ENCODE data around the gene TIGAR. TPM values are rescaled to one million over a fixed set of nuclear protein-coding genes. Genes with fewer than 3 reads are reported as not detected.

Gene TIGAR
- total RNA-seq, 1 experiment from 2014 or later, result 11.1 TPM

DNA sequence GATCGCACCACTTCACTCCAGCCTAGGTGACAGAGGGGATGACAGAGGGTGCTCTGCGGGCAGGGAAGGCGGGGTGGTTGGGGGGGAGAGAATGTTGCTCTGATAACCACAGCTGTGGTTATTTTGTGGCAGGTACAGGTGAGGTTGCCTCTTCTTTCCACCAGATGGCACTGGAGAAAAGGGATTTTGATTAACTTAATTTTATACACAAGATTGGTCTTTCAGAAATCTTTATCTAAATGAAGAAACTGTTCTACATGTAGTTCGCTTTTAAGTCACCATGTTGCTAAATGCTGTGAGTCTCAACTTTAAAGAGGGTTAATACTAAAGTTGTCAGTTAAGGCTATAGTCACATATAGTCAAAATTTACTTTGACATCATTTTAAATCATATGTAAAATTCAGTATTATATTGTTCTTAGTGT is 32.8 kb downstream of the TIGAR start:
- in situ Hi-C loops (cut with HindIII; ENCODE audit: low pct_unique_long_range_greater_than_20kb, low sequenced_read_pairs), result no loop called here

DNA sequence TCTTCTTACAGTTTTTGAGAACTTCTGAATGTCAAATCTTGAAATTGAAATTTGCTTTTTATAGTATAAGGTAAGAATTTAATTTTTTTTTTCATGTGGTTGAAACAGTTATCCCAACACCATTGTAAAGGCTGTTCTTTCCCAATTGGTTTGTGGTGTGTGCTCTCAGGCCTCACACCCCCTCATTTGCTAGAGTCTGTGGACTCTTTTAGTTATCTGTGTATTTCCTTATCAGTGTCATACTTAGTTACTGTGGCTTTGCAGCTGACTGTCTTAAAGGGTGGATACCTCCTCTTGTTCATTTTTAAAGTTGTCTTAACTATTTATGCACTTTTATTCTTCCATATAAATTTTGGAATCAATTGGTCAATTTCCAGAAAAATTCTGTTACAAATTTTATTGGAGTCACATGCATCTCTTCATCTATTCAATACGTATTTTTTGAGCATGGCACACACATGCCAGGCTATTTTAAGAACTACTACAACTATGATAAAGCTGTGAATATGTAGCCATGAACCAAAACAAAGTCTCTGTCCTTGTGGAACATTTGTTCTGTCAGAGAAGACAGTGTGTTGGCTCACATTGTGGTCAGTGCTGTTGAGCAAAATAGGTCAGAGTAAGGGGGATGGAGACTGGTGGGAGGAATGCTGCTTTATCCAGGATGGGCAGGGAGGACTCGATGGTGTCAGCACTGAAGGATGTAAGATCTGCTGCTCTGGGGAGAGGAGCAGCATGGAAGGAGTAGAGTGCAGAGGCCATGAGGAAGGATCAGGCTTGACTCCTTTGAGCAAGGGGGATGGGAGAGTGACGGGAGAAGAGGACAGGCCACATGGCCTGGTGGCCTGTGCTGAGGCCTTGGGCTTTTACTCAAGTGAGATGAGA is 34.4 kb downstream of the TIGAR start:
- in situ Hi-C loops (cut with HindIII; ENCODE audit: low pct_unique_long_range_greater_than_20kb, low sequenced_read_pairs), result no loop called here
- DNase-seq (ENCODE audit: low read depth), result no peak

More for the DNA sequence above, 32.8 kb downstream of the TIGAR start:
- peak; percentile 6 for DNase-seq (ENCODE audit: low read depth)

DNA sequence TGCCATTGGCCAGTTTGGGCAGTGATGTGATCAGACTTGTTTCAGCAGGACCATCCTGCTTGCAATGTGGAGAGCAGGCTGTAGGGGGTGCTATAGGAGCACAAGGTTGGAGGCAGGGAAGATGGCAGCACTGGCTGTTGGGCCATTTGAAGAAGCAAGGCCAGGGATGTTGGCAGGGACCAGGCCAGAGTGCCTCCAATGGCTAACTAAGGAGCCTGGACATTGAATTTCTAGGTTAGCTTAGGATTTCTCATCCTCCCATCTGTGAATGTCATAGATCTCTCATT is 35.0 kb downstream of the TIGAR start:
- in situ Hi-C loops (cut with HindIII; ENCODE audit: low pct_unique_long_range_greater_than_20kb, low sequenced_read_pairs), result no loop called here

DNA sequence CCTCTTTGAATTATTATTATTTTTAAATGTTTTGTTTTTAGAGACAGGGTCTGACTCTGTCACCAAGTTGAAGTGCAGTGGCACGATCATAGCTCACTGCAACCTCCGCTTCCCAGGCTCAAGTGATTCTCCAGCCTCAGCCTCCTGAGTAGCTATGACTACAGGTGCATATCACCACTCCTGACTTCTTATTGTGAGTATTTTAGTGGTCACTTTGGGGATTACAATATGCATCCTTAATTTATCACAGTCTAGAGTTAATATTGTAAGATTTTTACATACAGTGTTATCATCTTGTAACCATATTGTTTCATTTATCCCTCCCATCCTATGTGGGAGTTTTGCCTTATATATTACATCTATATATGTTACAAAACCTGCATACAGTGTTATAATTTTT is 45.1 kb downstream of the TIGAR start:
- no peak for DNase-seq (ENCODE audit: low read depth)
- in situ Hi-C loops (cut with HindIII; ENCODE audit: low pct_unique_long_range_greater_than_20kb, low sequenced_read_pairs), result no loop called here

More for the DNA sequence above, 35.0 kb downstream of the TIGAR start:
- no peak for DNase-seq (ENCODE audit: low read depth)

DNA sequence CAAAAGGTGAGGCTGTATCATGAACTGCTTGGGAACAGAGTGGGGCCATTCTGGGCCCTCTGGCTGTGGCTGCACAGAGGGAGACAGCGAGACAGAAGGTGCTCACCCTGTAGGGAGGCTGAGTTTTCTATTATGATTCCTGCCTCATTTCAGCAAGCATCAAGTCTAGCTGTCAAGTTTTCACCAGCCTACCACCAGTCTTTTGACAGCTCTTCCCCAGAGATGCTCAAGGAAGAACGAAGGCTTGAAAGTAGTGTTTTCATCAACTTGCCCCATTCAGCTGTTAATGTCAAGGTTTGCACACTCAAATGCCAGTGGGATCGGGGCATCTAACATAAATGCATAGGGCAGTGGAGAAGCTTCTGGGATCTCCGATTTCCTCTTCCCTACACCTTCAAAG is 48.5 kb downstream of the TIGAR start:
- in situ Hi-C loops (cut with HindIII; ENCODE audit: low pct_unique_long_range_greater_than_20kb, low sequenced_read_pairs), result no loop called here
- DNase-seq (ENCODE audit: low read depth), result no peak

DNA sequence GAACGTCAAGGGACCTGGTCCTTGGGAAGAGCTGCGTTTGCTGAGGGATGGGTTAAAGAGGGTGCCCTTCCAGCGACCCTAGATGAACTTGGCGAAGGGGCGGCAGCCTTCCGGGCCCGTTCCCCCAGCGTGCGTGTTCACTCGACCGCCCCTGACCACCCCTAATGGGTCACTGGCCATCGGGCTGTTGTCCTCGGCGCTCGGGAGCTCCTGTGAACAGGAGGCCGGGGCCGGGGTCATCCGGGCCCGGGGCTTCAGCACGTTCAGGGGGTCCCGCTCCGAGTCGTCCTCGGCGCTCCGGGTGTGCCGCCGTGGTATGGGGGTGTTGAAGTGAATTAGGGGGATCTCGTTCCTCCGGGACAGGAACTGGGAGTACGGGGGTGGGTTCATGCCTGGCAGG is 49.3 kb downstream of the TIGAR start:
- in situ Hi-C loops (cut with HindIII; ENCODE audit: low pct_unique_long_range_greater_than_20kb, low sequenced_read_pairs), result no loop called here

DNA sequence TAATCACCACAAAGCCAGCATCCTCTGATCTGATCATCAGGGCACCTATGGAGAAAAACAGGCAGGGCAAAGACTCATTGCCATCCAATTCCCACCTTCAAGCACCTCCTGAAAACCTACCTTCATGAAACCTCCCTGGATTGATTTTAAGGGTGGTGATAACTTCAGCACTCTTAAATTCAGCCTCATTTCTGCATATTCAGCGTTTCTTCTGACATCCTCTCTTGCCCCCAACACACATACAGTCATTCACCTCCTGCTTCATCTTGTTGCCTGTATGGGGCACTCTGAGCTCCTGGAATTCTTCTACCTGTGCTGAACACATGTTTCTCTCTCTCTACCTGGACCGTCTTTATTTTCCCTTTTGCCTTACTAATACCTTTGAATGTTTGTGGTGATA is 51.6 kb downstream of the TIGAR start:
- in situ Hi-C loops (cut with HindIII; ENCODE audit: low pct_unique_long_range_greater_than_20kb, low sequenced_read_pairs), result no loop called here
- DNase-seq (ENCODE audit: low read depth), result no peak

More for the DNA sequence above, 49.3 kb downstream of the TIGAR start:
- DNase-seq (ENCODE audit: low read depth), result no peak

DNA sequence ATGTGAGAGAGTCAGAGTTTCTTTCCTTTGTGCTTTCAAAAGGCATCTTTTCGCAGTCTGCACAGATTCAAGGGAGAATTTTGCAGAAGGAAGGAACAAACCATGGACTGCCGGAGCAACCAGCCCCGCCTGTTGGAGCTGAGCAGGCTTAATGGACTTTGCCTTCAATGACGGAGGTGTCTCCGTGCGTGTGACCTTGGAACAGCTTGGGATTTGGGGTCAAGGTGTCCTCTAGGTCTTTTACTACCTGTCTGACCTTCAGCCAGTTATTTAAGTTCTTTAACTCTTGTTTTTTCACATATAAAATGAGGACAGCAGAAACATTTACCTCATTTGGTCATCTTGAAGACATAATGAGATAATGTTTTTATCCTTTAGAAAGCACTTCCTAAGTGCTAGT is 54.4 kb downstream of the TIGAR start:
- no peak for DNase-seq (ENCODE audit: low read depth)
- in situ Hi-C loops (cut with HindIII; ENCODE audit: low pct_unique_long_range_greater_than_20kb, low sequenced_read_pairs), result no loop called here

DNA sequence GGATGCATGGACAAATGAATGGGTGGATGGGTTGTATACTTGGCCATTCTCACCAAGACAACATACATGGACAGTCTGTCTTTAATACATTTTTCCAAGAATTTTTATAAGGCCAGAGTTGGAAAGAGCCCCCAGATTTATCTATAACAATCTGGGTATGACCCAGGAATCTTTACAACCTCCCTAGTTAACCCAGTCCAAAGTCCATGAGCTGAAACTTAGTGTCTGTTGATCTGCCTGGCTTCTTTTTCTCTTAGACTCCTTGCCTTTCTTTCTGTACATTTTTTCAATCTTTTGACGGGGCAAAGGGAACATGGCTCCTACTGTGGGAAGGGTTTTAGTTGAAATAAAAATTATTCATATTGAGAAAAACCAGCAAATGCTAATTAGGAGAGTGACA is 57.8 kb downstream of the TIGAR start:
- in situ Hi-C loops (cut with HindIII; ENCODE audit: low pct_unique_long_range_greater_than_20kb, low sequenced_read_pairs), result no loop called here

DNA sequence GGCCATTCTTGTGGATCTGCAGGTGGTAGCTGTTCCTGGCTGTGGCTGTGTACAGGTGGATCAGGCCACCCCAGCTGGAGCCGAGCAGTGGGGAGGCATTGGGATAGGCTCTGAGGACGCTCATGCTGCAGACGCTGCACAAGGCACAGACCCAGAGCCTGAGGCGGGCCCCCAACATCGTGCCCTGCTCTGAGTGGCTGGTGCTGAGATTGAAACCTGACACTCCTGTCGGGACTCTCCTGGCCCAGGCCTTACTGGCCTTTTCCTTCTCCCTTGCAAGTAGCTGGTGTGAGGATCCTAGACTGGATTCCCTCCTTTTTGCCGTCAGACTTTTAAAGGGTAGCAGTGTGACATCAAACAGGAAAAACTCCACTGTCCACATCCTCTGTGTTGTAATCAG is 58.4 kb downstream of the TIGAR start, which contains the start of gene FGF23:
Gene FGF23, minus strand, starts transcription at position 308 of the 400 bp plus-strand sequence. Its CDS starts 130 bp downstream, at position 178.
- DNase-seq (ENCODE audit: low read depth), result no peak
- in situ Hi-C loops (cut with HindIII; ENCODE audit: low pct_unique_long_range_greater_than_20kb, low sequenced_read_pairs), result no loop called here

More for the DNA sequence above, 57.8 kb downstream of the TIGAR start:
- no peak for DNase-seq (ENCODE audit: low read depth)

DNA sequence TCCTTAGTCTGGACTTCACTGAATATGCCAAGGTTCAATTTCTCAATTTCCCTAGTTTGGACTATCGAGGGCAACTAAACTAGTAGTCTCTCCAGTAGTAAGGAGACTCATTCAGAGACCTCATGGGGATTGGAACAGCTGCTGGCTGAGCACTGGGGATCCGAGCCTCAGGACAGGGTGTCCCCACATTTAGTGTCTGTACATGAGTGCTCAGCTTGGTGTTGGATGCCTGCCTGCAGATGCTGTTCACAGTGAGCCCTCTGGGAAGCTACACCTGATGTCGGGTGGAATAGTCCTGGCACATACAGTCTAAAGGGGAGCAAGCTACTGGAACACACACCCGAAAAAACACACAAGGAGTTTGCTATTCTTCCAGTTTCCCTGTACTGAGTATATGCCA is 59.3 kb downstream of the TIGAR start:
- in situ Hi-C loops (cut with HindIII; ENCODE audit: low pct_unique_long_range_greater_than_20kb, low sequenced_read_pairs), result no loop called here
- DNase-seq (ENCODE audit: low read depth), result no peak

DNA sequence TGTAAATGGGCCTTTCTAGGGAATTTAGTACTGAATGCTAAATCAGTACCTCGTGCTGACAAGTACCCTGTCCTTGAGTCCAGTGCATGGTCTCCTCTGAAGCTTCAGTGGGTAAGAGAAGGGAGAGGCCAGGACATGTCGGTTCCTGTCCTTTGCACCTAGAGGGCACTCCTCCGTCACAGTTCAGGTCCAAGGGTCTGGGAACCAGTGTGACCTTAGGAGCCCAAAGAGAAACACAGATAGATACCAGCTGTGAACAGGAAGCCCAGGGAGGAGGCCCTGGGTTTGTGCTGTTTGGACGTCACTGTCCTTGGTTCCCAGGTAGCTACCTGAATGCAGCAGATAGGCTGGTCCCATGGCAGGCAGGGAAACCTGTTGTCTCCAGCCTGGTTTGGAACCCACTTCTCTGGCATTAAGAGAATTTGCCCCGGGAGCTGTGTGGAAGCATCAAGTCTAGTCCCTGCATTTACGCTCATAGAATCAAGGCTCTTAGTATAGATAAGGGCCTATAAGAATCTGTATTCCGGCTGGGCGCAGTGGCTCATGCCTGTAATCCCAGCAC is 62.4 kb downstream of the TIGAR start:
- in situ Hi-C loops (cut with HindIII; ENCODE audit: low pct_unique_long_range_greater_than_20kb, low sequenced_read_pairs), result no loop called here
- no peak for DNase-seq (ENCODE audit: low read depth)

DNA sequence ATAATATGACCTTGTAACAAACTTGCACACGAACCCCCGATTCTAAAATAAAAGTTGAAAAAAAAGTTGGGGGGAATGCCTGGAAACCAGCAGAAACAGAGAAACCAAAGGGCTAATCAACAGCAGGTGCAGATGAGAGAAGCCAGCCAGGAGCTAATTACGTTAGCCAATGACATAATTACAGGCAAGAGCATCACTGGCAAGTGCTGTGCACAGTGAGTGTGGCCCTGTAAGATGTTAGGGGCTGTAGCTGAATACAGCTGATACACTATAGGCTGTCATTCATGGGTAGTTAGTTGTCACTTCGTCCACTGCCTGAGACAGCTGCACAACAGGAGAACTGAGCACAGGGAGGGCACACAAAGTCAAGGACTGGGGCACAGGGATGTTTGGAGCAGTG is 65.8 kb downstream of the TIGAR start:
- in situ Hi-C loops (cut with HindIII; ENCODE audit: low pct_unique_long_range_greater_than_20kb, low sequenced_read_pairs), result no loop called here
- no peak for DNase-seq (ENCODE audit: low read depth)

DNA sequence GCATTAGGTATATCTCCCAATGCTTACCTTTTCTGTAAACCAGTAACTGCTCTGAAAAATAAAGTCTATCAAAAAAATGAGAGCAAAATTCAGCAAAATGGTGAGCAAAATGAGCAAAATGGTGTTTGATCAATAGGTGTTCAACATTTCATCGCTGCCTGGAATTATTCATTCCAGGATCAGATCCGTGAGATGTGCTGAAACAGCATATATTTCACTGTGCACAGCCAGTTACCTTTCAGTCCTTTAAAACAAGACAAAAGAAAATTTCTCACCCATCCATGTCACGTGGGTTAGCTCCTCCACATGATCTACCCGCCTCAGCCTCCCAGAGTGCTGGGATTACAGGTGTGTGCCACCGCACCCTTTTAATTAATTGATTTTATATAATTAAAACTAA is 66.6 kb downstream of the TIGAR start:
- no peak for DNase-seq (ENCODE audit: low read depth)
- in situ Hi-C loops (cut with HindIII; ENCODE audit: low pct_unique_long_range_greater_than_20kb, low sequenced_read_pairs), result no loop called here

DNA sequence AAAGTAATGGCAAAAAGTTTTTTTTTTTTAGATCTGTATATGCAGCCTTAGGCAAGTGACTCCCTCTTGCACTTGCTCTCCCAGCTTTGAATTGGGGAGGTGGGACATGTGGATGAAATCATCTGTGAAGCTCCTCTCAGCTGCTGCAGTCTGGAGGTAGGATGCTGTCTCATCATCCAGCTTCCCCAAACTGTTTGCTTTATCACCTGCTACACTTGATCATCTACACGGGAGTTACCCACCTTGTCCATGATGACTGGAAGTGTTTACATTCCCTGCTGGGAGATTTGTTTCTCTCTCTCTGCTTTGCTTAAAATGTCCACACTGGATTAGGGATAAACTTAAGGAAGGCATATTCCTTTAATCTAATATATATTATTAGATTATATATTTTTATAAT is 67.0 kb downstream of the TIGAR start:
- in situ Hi-C loops (cut with HindIII; ENCODE audit: low pct_unique_long_range_greater_than_20kb, low sequenced_read_pairs), result no loop called here
- DNase-seq (ENCODE audit: low read depth), result no peak

DNA sequence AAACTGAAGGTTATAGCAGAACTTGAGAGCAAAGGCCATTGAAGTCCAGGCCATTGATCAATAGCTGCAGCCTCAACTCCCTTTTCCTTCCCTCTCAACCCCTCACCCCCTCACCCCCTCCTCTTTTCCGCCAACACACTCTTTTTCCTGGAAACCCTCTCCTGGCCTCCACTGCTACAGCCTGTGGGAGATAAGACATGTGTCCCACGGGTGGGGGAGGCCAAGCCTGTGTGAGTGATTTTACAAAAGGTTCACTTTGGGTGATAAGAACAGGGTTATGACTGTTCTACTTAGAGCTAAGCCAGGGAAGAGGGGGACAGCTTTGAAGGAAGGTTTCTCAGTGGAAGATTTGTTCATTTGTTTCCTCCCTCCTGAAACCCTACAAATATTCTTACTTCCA is 67.6 kb downstream of the TIGAR start:
- no peak for DNase-seq (ENCODE audit: low read depth)
- in situ Hi-C loops (cut with HindIII; ENCODE audit: low pct_unique_long_range_greater_than_20kb, low sequenced_read_pairs), result no loop called here

DNA sequence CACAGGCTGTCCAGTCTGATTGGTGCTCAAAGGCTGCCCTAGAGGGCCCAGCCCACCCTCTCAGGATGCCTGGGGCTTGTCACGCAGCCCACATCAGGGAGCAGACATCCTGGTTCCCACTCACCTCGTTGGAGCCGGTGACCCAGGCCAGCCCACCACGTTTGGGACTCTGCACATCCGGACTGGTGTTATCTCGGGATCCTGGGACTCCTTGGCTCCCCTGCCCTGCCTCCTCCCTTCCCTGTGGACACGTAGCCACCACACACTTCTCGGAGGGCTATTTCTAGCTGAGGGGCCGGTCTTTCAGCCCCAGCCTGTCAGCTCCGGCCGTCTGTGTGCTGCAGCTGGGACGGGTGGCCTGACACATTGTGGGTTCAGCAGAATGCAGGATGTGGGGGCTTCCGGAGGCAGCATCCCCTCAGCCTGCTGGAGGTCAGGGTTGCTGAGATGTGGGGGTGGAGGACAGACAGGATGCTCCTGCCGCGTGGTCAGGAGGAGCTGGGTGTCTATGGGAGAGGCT is 71.3 kb downstream of the TIGAR start:
- no peak for DNase-seq (ENCODE audit: low read depth)
- in situ Hi-C loops (cut with HindIII; ENCODE audit: low pct_unique_long_range_greater_than_20kb, low sequenced_read_pairs), result no loop called here

DNA sequence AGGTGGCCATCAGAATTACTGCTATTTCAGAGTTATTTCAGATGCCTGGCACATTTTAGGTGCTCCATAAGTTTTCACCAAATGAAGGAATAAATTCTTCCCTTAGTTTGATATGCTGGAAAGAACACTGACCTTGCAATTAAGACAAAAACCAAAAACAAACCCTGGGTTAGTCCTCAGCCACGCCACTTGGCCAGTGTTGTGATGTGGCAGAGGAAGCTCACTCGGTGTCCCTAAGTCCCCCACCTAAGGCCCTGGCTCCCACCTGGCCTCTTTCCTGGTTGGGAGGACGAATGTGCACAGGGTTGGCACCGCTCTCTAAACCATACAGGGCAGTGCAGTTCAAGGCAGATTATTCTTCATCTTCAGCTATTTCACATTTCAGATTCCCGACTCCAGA is 72.2 kb downstream of the TIGAR start:
- in situ Hi-C loops (cut with HindIII; ENCODE audit: low pct_unique_long_range_greater_than_20kb, low sequenced_read_pairs), result no loop called here
- no peak for DNase-seq (ENCODE audit: low read depth)

DNA sequence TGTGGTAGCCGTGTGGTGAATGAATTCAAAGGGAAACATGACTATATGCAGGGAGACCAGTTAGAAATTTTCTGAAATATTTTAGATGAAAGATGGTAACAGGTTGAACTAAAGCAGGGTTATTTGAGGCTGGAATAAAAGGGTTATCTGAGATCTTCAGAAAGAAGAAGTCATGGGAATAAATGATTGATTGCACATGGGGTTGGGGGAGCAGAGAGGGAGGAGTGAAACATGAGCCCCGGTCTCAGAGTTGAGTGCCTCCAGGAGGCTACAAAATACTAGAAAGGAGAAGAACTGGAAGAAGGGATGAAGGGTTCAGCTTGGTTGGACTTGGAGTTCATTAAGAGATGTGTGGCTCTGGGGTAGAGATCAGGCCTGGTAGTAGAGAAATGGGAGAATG is 74.8 kb downstream of the TIGAR start:
- DNase-seq (ENCODE audit: low read depth), result no peak
- in situ Hi-C loops (cut with HindIII; ENCODE audit: low pct_unique_long_range_greater_than_20kb, low sequenced_read_pairs), result no loop called here

DNA sequence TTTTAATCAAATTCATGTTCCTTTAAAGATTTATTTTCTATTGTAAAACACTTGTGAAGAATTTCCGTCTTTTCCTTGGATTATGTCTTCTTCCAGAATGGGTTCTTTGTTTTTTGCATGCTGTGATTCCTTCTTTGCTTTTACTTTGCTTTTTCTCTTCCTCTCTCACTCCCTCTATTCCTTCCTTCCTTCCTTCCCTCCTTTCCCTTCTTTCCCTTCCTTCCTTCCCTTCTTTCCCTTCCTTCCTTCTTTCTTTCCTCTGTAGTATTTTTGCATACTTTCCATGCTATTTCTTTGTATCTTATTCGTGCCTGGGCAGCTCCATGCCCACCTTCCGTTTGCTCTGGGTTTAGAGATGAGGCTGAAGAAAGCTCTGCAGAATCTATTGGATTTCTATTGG is 80.1 kb downstream of the TIGAR start:
- in situ Hi-C loops (cut with HindIII; ENCODE audit: low pct_unique_long_range_greater_than_20kb, low sequenced_read_pairs), result no loop called here
- DNase-seq (ENCODE audit: low read depth), result no peak

Measured in Caki2 (cell line).